ENCODE measurements around the gene KRT80. TPM values are rescaled to one million over a fixed set of nuclear protein-coding genes. Genes with fewer than 3 reads are reported as not detected.

Gene KRT80
- total RNA-seq, 1 experiment from 2014 or later = 51.5 TPM

GRCh38 chr12:52126050-52126604 lies 65.7 kb downstream of the KRT80 start:
- no TSS peak for BruUV-seq (replicated peaks)
- Histone ChIP-seq H3K9me3 (ENCODE audit: control insufficient read depth, insufficient read depth, low read depth, low read length) (no peaks in the 10 kb centered on the region), H3K4me3 (ENCODE audit: low read depth in 2 of 2, low read length in 2 of 2) (no peak overlapping the region), H3K27ac (ENCODE audit: low read length) (no peak overlapping the region), H3K4me1 (ENCODE audit: control insufficient read depth, insufficient read depth, low read length) (no peaks in the 10 kb centered on the region), H3K36me3 (ENCODE audit: control insufficient read depth, insufficient read depth, low read length) (no peaks in the 10 kb centered on the region), H3K27me3 (ENCODE audit: control insufficient read depth, insufficient read depth, low read length) (no peaks in the 10 kb centered on the region)
- no peak for TF ChIP-seq POLR2AphosphoS5 (IDR thresholded peaks at IDR 0.05; ENCODE audit: low read depth, low read length)
- TF ChIP-seq TCF7L2 (IDR thresholded peaks at IDR 0.05; ENCODE audit: low read depth, low read length) = no peak
- no peak for TF ChIP-seq SIN3A (IDR thresholded peaks at IDR 0.05; ENCODE audit: borderline replicate concordance, insufficient read depth, low read depth, low read length)
- TF ChIP-seq, protein P1, sequence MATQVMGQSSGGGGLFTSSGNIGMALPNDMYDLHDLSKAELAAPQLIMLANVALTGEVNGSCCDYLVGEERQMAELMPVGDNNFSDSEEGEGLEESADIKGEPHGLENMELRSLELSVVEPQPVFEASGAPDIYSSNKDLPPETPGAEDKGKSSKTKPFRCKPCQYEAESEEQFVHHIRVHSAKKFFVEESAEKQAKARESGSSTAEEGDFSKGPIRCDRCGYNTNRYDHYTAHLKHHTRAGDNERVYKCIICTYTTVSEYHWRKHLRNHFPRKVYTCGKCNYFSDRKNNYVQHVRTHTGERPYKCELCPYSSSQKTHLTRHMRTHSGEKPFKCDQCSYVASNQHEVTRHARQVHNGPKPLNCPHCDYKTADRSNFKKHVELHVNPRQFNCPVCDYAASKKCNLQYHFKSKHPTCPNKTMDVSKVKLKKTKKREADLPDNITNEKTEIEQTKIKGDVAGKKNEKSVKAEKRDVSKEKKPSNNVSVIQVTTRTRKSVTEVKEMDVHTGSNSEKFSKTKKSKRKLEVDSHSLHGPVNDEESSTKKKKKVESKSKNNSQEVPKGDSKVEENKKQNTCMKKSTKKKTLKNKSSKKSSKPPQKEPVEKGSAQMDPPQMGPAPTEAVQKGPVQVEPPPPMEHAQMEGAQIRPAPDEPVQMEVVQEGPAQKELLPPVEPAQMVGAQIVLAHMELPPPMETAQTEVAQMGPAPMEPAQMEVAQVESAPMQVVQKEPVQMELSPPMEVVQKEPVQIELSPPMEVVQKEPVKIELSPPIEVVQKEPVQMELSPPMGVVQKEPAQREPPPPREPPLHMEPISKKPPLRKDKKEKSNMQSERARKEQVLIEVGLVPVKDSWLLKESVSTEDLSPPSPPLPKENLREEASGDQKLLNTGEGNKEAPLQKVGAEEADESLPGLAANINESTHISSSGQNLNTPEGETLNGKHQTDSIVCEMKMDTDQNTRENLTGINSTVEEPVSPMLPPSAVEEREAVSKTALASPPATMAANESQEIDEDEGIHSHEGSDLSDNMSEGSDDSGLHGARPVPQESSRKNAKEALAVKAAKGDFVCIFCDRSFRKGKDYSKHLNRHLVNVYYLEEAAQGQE (IDR thresholded peaks at IDR 0.05; ENCODE audit: insufficient read depth in 1 of 2, low read depth in 2 of 2, low read length in 1 of 2) = no peak
- TF ChIP-seq CTCF (IDR thresholded peaks at IDR 0.05) = no peak
- in situ Hi-C loops (cut with HindIII; ENCODE audit: low pct_unique_long_range_greater_than_20kb, low sequenced_read_pairs) = no loop called here
- intact Hi-C loops (cut with micrococcal nuclease; ENCODE audit: unreplicated experiment) = no loop called here
- ChIA-PET POLR2A (no interaction called here), CTCF (no interaction called here)
- ATAC-seq (no peak), DNase-seq (ENCODE audit: low read depth, low spot score) (no peak)

- Histone ChIP-seq H3K27ac (ENCODE audit: low read length) (no peak overlapping the region), H3K4me3 (ENCODE audit: low read depth in 2 of 2, low read length in 2 of 2) (no peak overlapping the region), H3K36me3 (ENCODE audit: control insufficient read depth, insufficient read depth, low read length) (no peaks in the 10 kb centered on the region), H3K27me3 (ENCODE audit: control insufficient read depth, insufficient read depth, low read length) (no peaks in the 10 kb centered on the region), H3K9me3 (ENCODE audit: control insufficient read depth, insufficient read depth, low read depth, low read length) (no peaks in the 10 kb centered on the region), H3K4me1 (ENCODE audit: control insufficient read depth, insufficient read depth, low read length) (no peaks in the 10 kb centered on the region)
- ATAC-seq (no peak), DNase-seq (ENCODE audit: low read depth, low spot score) (no peak)
- ChIA-PET POLR2A (interaction anchor here (0.6 kb wide), 1 partner anchor 558 kb away, joined by 4 read pairs; no protein-coding TSS in a partner anchor), CTCF (interaction anchor here (4.6 kb wide), 1 partner anchor 100 kb away, joined by 24 read pairs; no protein-coding TSS in a partner anchor)
- TF ChIP-seq, protein P1 (IDR thresholded peaks at IDR 0.05; ENCODE audit: insufficient read depth in 1 of 2, low read depth in 2 of 2, low read length in 1 of 2) = no peak
- TF ChIP-seq SIN3A (IDR thresholded peaks at IDR 0.05; ENCODE audit: borderline replicate concordance, insufficient read depth, low read depth, low read length) = no peak
- intact Hi-C loops (cut with micrococcal nuclease; ENCODE audit: unreplicated experiment) (no loop called here), in situ Hi-C loops (cut with HindIII; ENCODE audit: low pct_unique_long_range_greater_than_20kb, low sequenced_read_pairs) (no loop called here)
- BruUV-seq (replicated peaks) = no TSS peak
Measured at GRCh38 chr12:52125476-52125900, 66.3 kb downstream of the KRT80 start.

Measured in Panc1 (cell line).